ENCODE measurements around the gene GIMD1.
"Not testable (repeated sequence)": the region's sequence is repeated elsewhere in the genome, so short reads cannot be mapped to it uniquely, and the experiment has no call there.

The GIMD1 gene

DNA sequence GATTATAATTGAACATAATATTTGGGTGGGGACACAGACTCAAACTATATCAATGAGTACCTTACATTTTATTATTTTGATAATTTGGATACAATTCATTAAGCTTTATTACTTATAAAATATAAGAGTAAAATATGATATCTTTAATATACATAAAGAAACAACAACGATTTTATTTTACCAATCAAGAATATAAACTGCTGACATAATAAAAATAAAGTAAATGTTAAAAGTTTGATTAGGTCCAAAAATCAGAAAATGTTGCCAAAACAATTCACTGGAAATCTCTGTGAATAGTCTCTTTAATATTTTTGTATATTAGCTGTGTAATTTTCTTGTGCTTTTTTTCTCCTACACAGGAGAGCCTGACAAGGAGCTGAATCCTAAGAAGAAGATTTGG lies 21.4 kb downstream of the GIMD1 start:
- no peak for FAIRE-seq

DNA sequence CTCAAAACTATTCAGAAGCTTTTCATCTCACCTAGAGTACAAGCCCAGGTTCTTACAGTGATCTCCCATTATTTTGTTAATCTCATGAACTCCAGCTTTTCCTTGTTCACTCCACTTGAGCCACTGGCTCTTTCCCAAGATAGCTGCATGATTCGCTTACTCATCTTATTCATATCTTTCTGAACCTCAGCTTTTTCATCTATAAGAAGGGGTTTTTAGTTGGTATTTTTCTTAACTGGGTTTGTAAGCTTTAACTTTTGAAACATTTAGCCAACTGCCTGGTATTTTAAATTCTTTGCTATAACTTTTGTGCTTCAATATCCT lies 24.0 kb downstream of the GIMD1 start:
- FAIRE-seq = no peak

DNA sequence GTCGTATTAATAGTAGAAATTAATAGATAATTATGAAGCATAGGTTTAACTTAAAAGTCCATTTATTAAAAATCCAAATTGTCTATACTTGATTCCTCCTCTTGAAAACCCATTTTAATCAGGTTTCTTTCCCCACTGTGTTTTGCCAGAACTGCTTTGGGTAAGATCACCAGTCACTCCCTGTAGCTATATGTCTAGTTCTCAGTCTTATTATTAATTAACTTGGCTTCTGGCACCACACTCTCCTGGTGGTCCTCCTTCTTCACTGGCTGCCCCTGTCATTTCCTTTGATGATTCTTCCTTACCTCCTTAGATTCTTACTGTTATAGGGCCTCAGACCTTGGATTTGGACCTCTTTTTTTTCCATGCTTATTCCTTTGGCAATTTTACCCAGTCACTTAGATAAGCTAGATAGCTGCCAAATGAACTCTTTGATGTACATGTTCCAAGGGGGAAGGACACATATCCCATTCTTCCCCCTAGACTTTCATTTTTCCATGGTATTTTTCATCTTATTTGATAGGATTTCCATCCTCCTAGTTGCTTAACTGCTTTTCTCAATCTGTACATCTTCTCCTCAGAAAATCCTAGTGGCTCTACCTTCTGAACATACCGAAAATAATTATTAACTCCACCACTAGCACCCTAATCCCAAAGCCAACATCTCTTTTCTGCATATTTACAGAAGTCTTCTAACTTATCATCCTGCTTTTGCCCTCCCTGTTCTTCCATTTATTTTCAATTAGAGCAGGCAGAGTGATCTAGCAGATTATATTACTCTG lies 24.5 kb downstream of the GIMD1 start:
- FAIRE-seq = no peak

- no peak for FAIRE-seq
Measured at GRCh38 chr4:106340774-106341173, 27.8 kb downstream of the GIMD1 start.

DNA sequence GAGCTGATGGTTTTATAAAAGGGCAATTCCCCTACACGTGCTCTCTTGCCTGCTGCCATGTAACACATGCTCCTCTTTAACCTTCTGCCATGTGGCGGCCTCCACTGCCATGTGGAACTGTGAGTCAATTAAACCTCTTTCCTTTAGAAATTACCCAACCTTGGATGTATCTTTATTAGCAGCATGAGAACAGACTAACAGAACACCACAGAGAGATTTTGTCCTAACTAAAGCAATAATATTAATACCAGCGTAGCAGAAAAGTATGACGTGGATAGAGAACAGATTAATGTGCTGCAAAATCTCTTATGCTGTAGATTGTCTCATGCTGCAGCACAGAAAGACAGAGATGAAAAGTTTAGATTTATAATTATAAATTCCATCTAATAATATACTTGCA lies 29.1 kb downstream of the GIMD1 start:
- FAIRE-seq = no peak

DNA sequence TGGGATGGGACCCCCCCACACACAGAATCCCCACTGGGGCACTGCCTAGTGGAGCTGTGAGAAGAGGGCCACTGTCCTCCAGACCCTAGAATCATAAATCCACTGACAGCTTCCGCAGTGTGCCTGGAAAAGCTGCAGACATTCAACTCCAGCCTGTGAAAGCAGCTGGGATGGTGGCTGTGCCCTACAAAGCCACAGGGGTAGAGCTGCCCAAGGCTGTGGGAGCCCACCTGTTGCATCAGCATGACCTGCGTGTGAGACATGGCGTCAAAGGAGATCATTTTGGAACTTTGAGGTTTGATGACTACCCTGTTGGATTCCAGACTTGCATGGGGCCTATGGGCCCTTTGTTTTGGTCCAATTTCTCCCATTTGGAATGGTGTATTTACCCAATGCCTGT lies 29.9 kb downstream of the GIMD1 start:
- FAIRE-seq = no peak

- no peak for FAIRE-seq
Measured at GRCh38 chr4:106337916-106338315, 30.7 kb downstream of the GIMD1 start.

DNA sequence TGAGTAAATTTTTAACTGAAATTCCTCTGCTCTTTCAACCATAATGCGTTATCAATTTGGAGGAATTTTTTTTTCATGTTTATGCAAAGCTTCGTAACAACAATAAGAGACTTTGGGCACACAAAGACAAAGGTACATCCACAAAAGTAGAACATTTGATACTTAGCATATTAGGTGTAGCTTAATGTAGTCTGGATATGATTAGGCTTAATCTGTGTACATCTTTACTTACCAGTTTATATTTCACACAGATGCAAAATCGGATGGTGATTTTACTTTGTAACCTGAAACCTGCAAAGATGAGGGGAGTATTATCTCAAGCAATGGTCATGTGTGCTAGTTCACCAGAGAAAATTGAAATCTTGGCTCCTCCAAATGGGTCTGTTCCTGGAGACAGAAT lies 32.0 kb downstream of the GIMD1 start:
- FAIRE-seq = no peak

- no peak for FAIRE-seq
Measured at GRCh38 chr4:106334741-106335470, 33.7 kb downstream of the GIMD1 start.

DNA sequence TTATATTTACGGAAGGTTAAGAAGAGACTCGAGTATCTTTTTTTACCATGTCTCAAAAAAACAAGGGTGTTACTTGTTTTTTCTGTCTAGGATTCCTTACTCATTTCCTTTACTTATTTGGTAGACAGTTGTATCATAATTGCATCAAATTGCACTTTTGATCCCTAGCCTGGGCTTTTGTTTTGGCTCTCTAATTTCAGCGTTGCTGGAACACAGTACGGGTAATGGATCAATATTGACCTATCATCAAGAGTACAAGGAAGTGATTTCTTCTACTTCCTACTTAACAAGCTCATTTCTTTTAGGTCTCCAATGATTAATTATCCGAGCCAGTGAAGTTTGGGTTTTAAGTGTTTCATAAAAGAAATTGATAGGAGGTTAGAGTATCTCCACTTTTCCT lies 35.4 kb downstream of the GIMD1 start:
- peak; percentile 49 for FAIRE-seq

- no peak for FAIRE-seq
Measured at GRCh38 chr4:106329041-106329618, 39.4 kb downstream of the GIMD1 start.

DNA sequence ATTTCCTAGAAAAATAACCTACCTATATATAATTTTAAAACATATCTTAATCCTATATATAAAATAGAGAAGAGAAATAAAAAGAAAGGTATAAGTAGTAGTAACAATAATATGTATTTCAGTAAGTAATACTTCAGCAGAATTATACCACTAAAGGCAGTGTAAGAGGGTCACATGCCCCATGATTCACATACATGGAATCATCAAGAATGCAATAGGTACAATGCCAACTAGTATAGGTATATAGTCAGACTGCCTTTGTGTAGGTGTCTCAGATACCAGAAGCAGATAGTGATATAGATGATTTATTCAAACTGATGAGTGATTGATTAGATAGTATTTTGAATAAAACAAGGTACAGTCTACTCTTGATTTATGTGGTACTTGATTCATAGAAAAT lies 42.8 kb downstream of the GIMD1 start:
- FAIRE-seq = no peak

- FAIRE-seq = peak; percentile 74
Measured at GRCh38 chr4:106323119-106323518, 45.5 kb downstream of the GIMD1 start.

DNA sequence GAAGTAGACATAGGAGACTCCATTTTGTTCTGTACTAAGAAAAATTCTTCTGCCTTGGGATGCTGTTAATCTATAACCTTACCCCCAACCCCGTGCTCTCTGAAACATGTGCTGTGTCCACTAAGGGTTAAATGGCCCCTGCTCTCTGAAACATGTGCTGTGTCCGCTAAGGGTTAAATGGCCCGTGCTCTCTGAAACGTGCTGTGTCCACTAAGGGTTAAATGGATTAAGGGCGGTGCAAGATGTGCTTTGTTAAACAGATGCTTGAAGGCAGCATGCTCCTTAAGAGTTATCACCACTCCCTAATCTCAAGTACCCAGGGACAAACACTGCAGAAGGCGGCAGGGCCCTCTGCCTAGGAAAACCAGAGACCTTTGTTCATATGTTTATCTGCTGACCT lies 46.8 kb downstream of the GIMD1 start:
- not testable (repeated sequence) for FAIRE-seq

- not testable (repeated sequence) for FAIRE-seq
Measured at GRCh38 chr4:106321168-106321567, 47.4 kb downstream of the GIMD1 start.

DNA sequence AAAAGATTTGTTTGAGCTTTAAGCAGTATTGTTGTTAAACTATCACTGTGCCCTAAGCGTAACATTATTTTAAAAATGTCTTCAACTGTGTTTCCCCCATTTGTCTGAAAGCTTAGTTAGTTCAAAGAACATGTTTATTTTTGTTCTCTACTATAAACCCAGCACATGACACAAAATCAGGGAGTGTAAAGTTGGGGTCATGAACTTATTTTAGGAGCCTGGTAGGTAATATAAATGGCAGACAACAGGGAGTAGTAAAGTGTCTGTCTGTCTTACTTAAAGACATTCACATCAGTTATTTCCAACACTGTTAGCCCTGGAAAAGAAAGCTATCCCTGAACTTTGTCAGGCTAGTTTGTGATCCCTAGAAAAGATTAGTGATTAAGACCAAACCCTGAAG lies 48.3 kb downstream of the GIMD1 start:
- no peak for FAIRE-seq

GRCh38 chr4:106318511-106318910 lies 50.1 kb downstream of the GIMD1 start:
- no peak for FAIRE-seq

- FAIRE-seq = no peak
Measured at GRCh38 chr4:106317815-106318214, 50.8 kb downstream of the GIMD1 start.

GRCh38 chr4:106316773-106317409 lies 51.7 kb downstream of the GIMD1 start:
- FAIRE-seq = peak; percentile 13

DNA sequence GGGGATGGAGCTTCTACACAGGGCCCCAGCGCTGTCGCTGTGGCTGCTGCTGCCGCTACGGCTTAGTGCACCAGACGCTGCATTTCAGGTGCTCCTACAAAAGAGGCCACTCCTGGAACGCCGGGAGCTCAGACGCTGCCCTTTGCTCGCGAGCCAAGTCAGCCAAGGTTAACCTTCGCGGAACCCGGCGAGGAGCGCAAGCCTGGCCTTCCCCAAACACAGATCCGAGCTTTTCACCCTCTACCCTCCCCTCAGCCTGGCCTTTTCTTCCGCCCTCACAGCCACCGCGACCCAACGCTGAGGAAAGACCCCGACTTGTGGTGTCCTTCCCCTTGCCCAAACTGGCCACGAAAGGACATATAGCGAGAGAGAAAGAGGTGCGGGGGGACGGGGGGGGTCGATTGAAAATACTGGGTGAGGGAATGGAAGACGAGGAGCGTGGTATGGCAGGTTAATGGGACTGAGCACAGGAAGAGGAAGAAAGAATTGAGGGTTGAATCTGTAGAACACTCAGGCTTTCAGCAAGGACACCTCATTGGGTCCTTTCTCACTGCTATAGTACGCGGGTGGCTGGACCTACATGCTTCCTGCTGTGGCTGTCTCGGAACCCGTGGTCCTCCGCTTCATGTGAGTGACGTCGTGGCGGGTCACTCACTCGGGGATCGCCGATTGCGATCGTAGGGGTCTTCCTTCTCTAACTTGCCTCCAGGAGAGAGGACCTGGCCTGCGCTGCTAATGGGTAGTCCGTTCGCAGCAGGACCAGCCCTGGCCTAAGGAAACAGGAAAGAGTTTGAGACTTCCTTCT lies 52.4 kb downstream of the GIMD1 start, which contains the start of the genes AIMP1 and TBCK:
AIMP1 (plus strand) TSS at position 583 of the 805 bp plus-strand sequence. CDS start 8,460 bp downstream, outside the sequence.
TBCK (minus strand) TSS at position 242 of the 805 bp plus-strand sequence. CDS start 7,249 bp downstream, outside the sequence.
- peak; percentile 97 for FAIRE-seq

DNA sequence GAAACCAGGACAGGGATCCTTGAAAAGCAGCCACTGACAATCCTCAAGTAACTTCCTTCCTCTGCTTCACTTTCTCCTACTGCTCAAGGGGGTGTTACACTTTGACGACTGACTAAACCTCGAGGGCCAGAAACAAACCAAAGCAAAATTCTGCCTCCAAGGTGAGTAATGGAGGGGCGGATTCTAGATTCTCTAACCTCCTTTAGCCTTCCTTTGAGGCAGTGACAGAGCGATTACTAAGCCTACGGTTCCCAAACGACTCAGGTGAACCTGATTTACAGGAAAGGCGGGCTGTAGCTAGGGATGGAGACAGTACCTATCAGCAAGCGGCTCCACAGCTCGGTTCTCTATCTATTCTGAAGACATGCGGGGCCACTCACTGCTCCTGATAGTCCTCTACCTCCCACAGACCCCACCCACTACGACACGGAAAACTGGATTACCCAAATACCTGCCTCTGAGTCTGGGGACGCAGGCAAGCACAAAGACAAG lies 53.1 kb downstream of the GIMD1 start:
- FAIRE-seq = no peak

- FAIRE-seq = no peak
Measured at GRCh38 chr4:106314960-106315359, 53.6 kb downstream of the GIMD1 start.
